Middle frontal gyrus (tissue), 1 donor: ENCODE data around the gene CNOT1.

ENCODE experiments used
- DNase-seq: peaks from one replicate; pipeline ENCODE4 v3.0.0-alpha.2; 2015; ENCODE audit warnings: low spot score; ENCODE audit errors: extremely low spot score

CNOT1 gene

DNA sequence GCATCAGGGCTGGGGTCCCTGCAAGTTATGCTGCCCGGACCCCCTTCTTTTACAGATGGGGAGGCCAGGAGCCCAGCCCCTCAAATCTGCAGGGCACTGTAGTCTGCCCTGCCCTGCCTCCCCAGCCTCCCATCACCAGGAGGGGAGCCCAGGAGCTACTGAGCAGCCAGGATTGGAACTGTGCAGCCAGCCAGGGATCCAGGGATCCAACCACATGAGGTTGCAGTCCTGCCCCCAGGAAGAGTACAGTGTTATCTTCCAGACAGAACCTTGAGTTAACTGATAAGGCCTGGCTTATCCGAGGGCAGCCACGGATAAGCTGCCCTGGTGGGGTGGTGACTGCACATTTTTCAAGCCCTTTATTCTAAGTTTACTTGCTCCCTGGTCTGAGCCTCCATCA, 141.1 kb downstream of the CNOT1 start:
- no peak for DNase-seq

DNA sequence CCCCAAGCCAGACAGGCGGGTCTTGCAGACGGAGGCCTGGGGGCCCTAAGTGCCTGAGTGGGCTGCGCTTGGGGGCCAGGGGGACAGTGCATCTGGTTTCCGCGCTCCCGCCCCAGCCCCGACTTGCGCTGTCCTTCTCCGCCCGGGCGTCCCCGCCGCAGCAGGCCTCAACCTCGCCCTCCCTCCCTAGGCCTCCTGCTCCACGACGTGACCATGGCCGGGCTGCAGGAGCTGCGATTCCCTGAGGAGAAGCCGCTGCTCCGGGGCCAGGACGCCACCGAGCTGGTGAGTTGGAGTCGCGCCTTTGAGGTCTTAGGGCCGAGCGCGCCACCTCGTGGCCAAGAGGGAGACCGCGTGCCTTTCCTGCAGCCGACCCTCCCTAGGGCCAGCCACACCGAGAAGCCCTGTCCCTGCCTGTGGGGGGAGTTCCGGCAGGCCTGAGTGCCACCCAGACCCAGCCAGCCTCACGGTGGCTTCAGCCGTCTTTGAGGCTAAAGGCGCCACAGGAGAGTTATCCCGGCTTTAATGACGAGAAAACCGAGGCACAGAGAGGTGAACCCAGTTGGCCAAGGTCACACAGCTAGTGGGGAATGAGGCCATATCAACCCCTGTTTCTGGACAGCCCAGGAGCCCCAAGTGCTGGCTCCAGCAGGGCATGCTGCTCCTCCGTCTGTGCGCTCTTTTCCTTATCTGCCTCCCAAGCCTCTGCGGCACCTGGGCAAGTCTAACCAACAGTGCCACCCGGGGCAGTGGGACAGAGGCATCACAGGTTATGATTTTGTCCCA, 141.9 kb downstream of the CNOT1 start:
- DNase-seq, result peak; percentile 72

DNA sequence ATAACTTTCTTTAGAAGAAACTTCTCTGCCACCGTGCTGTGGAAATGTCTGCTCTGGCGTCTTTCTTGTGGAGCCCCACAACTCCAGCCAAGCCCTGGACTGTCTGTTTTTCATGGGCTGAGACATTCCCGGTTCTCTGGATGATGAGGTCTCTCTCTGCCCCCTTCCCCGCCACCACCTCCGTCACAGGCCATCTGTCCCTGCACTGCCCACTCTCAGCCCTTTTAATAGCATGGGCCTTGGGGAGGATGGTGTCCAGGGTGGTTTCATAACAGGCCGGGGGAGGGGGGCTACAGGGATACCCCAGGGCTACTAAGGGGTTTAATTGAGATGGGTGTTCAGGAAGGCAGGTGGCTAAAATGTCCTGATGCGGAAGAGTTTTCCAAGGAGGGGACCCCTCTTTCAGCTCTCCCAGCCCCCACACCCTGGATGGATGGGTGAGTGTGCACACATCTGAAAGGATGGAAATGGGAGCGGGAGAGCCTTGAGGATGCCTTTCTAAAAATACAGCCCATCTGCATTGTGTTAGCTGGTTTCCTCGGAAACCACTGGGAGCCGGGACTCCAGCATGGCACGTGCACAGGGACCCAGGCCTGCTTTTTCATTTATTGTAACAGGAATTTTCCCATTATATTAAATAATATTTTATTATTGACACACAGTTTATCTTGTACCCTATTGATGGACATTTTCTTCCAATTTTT, 144.3 kb downstream of the CNOT1 start:
- no peak for DNase-seq

DNA sequence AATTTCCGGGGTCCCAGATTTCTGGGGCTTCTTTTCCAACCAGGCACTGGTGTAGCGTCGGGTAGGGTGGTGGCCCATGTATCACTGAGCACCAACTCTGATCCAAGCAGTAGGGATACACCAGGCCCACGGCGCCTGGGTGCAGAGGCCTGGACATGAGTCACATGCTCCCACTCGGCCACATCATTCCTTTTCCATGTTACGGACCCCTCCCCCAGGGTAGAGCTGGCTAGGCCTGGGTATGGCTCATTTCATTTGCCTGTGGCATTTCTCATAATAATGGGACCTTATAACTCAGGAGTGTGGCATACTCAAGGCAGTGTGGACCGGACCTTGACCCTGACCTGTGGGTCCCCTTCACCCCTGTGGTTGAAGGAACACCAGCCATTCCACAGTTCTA, 147.7 kb downstream of the CNOT1 start:
- no peak for DNase-seq

DNA sequence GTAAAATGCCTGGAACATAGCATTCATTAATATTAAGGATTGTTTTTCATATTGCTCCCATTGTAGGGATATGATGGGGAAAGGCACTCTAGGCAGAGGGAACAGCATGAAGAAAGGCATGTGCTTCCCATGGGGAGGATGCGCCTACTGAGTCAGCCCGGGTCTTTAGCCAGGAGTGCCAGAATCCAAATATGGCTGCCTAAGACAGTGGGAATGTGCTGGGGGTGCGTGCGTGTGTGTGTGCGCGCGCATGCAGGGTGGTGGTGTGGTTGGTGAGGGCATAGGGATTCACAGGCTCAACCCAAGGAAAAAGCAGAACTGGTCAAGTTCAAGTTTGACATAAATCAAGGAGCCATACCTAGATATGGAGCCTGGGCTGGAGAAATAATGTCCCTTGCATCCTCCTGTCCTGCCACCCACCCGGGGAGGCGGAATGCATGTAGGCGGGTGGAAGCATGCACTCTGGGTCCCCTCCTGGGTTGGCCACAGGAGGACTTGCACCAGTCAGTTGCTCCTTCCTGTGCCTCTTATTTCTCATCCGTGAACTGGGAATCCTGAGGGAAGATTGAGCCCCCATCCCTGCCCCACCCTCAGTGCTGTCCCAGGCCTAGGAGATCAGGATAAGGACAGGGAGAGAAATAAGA, 148.3 kb downstream of the CNOT1 start:
- DNase-seq, result no peak

DNA sequence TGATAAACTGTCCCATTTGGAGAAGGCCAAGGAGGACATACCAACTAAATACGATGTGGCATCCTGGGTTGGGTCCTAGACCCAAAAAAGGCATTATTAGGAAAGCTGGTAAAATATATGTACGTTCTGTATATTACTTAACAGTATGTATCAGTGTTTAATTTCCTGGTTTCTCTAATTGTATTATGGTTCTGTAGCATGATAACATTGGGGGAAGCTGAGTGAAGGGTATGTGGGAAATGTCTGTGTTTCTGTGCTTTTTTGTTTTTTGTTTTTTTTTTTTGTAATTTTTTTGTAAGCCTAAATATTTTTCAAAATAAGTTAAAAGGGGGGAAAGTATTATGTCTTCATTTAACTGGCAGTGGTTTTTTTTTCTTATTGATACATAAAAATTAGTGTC, 151.2 kb downstream of the CNOT1 start:
- DNase-seq, result no peak

DNA sequence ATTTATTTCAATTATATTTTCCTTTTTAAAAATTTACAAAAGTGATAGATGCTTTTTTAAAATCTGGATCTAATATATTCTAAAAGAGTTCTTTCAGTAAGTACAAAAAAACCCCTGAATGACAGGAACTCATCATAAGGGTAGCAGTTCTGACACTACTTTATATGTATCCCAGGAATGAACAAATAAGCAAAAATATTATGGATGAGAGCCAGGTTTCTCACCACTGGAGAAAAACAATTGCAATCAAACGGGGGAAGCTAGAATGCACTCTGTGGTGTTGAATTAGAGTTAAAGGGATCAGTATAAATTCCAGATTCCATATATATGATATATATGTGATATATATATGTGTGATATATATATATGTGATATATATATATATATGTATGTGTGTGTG, 152.8 kb downstream of the CNOT1 start:
- no peak for DNase-seq

DNA sequence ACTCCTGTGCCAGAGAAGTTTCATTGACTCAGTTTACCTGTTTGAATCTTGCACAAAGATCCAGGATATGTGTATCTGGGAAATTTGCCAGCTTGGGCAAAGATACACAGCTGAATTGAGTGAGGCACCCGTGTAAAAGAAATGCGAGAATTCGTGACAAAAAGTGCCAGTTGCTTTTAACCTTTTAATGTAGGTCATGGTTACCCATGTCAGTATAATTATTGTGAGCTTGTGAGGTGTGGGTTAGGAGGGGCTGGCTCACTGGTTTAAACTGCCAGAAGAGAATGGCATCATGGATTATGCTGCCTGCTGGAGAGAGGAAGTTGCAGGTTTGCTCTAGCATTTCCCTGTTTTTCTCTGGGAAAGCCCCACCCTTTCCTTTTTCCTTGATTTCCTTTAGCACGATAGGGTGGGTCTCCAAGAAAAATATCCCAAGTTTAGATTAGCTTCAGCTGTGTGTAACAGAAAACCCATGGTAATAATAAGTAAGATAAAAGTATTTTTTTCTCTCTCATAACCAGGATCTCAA, 154.5 kb downstream of the CNOT1 start:
- DNase-seq, result no peak

DNA sequence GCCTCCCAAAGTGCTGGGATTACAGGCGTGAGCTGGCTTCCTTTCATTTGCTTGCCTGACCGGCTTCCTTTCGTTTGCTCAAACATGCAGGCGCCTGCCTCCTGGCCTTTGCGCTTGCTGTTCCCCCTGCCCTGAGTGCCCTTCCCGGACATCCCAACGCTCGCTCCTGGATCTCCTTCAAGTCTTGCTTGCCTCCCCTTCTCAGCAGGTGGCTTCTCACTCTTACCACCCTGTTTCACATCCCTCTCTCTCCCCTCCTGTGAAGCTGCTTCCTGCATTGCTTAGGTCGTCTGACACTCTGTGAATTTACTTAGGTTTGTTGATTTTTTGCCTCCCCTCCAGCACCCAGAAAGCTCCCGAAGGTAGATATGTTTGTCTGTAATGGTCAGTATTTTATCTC, 155.3 kb downstream of the CNOT1 start:
- DNase-seq, result no peak

DNA sequence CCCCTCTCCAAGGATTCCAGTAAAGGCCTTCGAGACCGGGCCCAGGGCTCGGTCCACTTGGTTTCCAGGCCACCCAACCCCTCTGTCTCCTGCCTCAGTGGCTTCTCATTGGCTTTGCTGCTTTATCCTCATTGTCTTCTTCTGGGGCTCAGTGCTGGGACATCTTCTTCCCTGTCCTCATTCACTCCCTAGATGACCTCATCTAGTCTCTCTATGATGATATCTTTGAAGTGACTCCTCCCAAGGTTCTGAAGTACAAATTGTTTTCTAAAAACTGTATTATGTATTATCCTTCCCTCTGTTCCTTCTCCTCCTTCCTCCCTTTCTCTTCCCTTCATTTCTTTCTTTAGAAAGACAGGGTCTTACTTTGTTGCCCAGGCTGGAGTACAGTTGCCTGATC, 156.8 kb downstream of the CNOT1 start:
- DNase-seq, result no peak

DNA sequence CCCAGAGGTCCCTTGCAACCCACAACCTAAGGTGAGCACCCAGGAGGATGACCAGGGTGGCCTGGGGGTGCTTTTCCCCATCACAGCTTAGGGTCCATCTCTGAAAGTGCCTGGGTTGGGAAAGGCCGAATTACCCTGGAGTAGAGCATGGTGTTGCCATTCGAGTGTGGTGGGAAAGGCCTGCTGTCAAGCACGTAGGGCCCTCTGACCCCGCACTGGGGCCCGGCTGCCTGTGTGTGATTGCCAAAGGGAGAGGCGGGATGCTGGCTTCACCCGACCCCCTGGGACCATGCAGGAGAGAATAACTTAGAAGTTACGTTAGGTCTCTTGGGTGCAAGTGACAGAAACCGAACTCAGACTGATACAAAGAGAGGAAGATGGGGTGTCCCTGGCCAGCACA, 157.4 kb downstream of the CNOT1 start:
- DNase-seq, result no peak

DNA sequence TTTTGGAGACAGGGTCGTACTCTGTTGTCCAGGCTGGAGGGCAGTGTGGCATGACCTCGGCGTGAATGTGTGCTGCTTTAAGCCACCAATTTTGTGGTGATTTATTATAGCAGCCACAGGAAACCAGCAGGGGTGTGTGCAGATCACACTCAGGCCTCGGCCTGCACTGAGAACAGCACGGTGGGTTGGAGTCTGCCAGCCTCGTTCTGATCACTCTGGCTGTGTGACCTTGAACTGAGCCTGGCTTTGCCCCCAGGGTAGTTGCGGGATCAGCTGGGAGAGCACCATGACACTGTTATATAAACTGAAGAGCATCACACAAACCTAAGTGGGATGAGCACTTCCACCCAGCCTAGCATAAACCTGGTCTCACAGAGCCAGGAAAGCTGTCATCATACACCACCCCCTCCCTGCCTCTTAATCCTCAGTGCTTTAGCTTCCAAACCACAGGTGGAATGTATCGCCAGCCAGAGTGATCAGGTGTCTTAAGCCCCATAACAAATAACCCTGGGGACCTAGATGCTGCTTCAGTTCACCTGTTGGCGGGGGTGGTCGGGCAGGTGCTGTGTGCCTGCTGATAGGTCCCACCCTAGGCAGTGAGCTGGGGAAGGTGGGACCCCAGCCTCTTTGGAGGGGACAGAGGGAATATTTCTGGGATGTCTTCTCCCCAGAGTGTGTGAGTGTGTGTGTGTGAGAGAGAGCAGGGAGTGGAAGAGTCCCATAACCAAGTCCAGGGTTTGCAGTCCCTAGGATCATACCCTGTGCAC, 158.2 kb downstream of the CNOT1 start:
- no peak for DNase-seq
